Cardiac muscle cell (in vitro differentiated cells and primary cell): ENCODE results near the gene FCHSD1. TPM values are rescaled to one million over a fixed set of nuclear protein-coding genes. Genes with fewer than 3 reads are reported as not detected.

Source experiments
- DNase-seq, 2 donors: peaks; one replicate each; pipeline versions ENCODE4 v3.0.0 to v3.0.0-alpha.2; 2010 to 2017; ENCODE audit warnings: low read depth in 1 of 2, low spot score in 1 of 2
- H3K27ac ChIP-seq: fragments of 200-600 bp; sonication (generic); 2 replicates; pipeline ENCODE4 v1.5.1; 2016
- H3K27me3 ChIP-seq: fragments of 200-600 bp; sonication (generic); 2 replicates; pipeline ENCODE4 v1.6.0; 2016; ENCODE audit warnings: control low read depth
- H3K36me3 ChIP-seq: fragments of 200-600 bp; sonication (generic); 2 replicates; pipeline ENCODE4 v1.5.1; 2016; ENCODE audit warnings: control low read depth
- H3K4me1 ChIP-seq: fragments of 200-600 bp; sonication (generic); 2 replicates; pipeline ENCODE4 v1.8.1; 2017; ENCODE audit warnings: low read depth, mild to moderate bottlenecking, mixed run types
- H3K4me3 ChIP-seq: fragments of 200-600 bp; sonication (generic); 2 replicates; pipeline ENCODE4 v1.5.1; 2016; ENCODE audit warnings: mild to moderate bottlenecking
- H3K9me3 ChIP-seq: fragments of 200-600 bp; sonication (generic); 2 replicates; pipeline ENCODE4 v1.5.1; 2017; ENCODE audit warnings: low read depth, mild to moderate bottlenecking, control low read depth
- CTCF ChIP-seq: IDR thresholded peaks from 2 replicates; pipeline ENCODE4 v1.5.1; 2012; ENCODE audit warnings: low read depth, mild to moderate bottlenecking, low read length
- polyA plus RNA-seq: library from polyadenylated mRNA; unstranded; fragments of >200 nt; fragmentation: Nextera tagmentation; extraction: Ambion mirVana; gene quantifications from 2 replicates; pipeline ENCODE4 v1.2.1, GENCODE V29; 2016
- total RNA-seq: library from RNA; depleted of rRNA; stranded (reverse); fragments of >200 nt; gene quantifications from 2 replicates; pipeline ENCODE4 v1.2.3, GENCODE V29; 2016

The FCHSD1 gene
- total and polyA plus RNA-seq, 2 experiments from 2014 or later: 7.8 to 24.9 TPM

- Histone ChIP-seq H3K4me1 (no peaks in the 10 kb centered on the region), H3K27me3 (no peaks in the 10 kb centered on the region), H3K27ac (no peak overlapping the region), H3K9me3 (no peaks in the 10 kb centered on the region), H3K4me3 (no peak overlapping the region), H3K36me3 (no peaks in the 10 kb centered on the region)
- no peak for DNase-seq
- no peak for TF ChIP-seq CTCF
These were observed 3.1 kb upstream of the FCHSD1 start for GRCh38 chr5:141654298-141654697.

GRCh38 chr5:141651728-141652105 lies 499 bp upstream of the FCHSD1 start:
- DNase-seq: no peak
- H3K27me3 ChIP-seq: no peaks in the 10 kb centered on the region
- no peaks in the 10 kb centered on the region for H3K4me1 ChIP-seq
- no peak overlapping the region for H3K27ac ChIP-seq
- no peaks in the 10 kb centered on the region for H3K9me3 ChIP-seq
- peak overlapping the region; percentile 47 for H3K4me3 ChIP-seq
- no peak for TF ChIP-seq CTCF
- H3K36me3 ChIP-seq: no peaks in the 10 kb centered on the region

GRCh38 chr5:141649972-141650371 lies 1.2 kb downstream of the FCHSD1 start:
- H3K36me3 ChIP-seq: no peaks in the 10 kb centered on the region
- no peaks in the 10 kb centered on the region for H3K9me3 ChIP-seq
- H3K4me1 ChIP-seq: no peaks in the 10 kb centered on the region
- H3K4me3 ChIP-seq: no peak overlapping the region
- no peaks in the 10 kb centered on the region for H3K27me3 ChIP-seq
- no peak overlapping the region for H3K27ac ChIP-seq
- no peak for TF ChIP-seq CTCF
- DNase-seq: no peak

- H3K36me3 ChIP-seq: no peaks in the 10 kb centered on the region
- DNase-seq: no peak
- H3K27me3 ChIP-seq: no peaks in the 10 kb centered on the region
- TF ChIP-seq CTCF: no peak
- no peak overlapping the region for H3K4me3 ChIP-seq
- no peaks in the 10 kb centered on the region for H3K4me1 ChIP-seq
- H3K27ac ChIP-seq: no peak overlapping the region
- H3K9me3 ChIP-seq: no peaks in the 10 kb centered on the region
These were observed 2.0 kb downstream of the FCHSD1 start for GRCh38 chr5:141649056-141649688.

GRCh38 chr5:141647851-141648250 lies 3.4 kb downstream of the FCHSD1 start:
- H3K4me3 ChIP-seq: no peak overlapping the region
- no peak for TF ChIP-seq CTCF
- no peaks in the 10 kb centered on the region for H3K27me3 ChIP-seq
- H3K9me3 ChIP-seq: no peaks in the 10 kb centered on the region
- no peak for DNase-seq
- H3K4me1 ChIP-seq: no peaks in the 10 kb centered on the region
- H3K27ac ChIP-seq: no peak overlapping the region
- no peaks in the 10 kb centered on the region for H3K36me3 ChIP-seq
